Nephron (organoid): ENCODE results near the gene SORCS3.

ENCODE experiments used
- H3K27ac Mint-ChIP-seq, 3 experiments: 2 replicates each; pipeline ENCODE4 v1.8.0; 2020; ENCODE audit warnings: mixed read lengths in 3 of 3, mild to moderate bottlenecking in 2 of 3, moderate library complexity in 1 of 3
- H3K27me3 Mint-ChIP-seq: 2 replicates; pipeline ENCODE4 v1.8.0; 2021; ENCODE audit warnings: low read depth, mild to moderate bottlenecking, moderate library complexity, mixed read lengths
- H3K36me3 Mint-ChIP-seq: 2 replicates; pipeline ENCODE4 v1.8.0; 2020; ENCODE audit warnings: low read depth, mixed read lengths
- H3K4me1 Mint-ChIP-seq: 2 replicates; pipeline ENCODE4 v1.8.0; 2020; ENCODE audit warnings: mixed read lengths
- H3K4me3 Mint-ChIP-seq, 3 experiments: 2 replicates each; pipeline ENCODE4 v1.8.0; 2020; ENCODE audit warnings: mild to moderate bottlenecking in 3 of 3, mixed read lengths in 3 of 3, moderate library complexity in 2 of 3
- H3K9me3 Mint-ChIP-seq: 2 replicates; pipeline ENCODE4 v1.8.0; 2020; ENCODE audit warnings: mixed read lengths
- TF ChIP-seq, protein P1 (sequence below), 3 experiments: fragments of 200-600 bp; sonication (generic); IDR thresholded peaks; one replicate each; pipeline ENCODE4 v1.5.0; 2021; ENCODE audit warnings: antibody characterized with exemption in 3 of 3; ENCODE audit not compliant: unreplicated experiment in 3 of 3

Gene SORCS3

DNA sequence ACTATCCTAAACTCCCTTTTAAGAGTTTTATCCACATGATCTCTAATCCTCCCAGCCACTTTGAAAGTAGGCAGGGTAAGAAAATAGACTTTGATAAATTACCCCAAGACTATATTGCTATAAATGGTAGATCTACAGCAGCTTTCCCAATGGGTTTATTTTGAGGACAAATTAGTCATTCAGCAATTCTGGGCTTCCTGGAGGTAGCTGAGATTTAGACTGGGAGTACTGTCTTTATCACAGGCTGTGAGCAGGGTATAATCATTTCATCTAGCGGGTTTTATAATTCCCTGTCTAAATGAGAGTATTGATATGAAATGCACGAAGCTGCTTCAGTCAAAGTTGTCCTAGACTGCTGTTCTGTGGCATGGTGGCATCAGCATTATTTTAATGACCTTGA, 279.4 kb downstream of the SORCS3 start:
- H3K4me3 Mint-ChIP-seq: no peak overlapping the region
- H3K36me3 Mint-ChIP-seq: no peaks in the 10 kb centered on the region
- H3K4me1 Mint-ChIP-seq: no peaks in the 10 kb centered on the region
- H3K27me3 Mint-ChIP-seq: peaks cover 11% of the 10 kb centered on the region
- TF ChIP-seq, protein P1, sequence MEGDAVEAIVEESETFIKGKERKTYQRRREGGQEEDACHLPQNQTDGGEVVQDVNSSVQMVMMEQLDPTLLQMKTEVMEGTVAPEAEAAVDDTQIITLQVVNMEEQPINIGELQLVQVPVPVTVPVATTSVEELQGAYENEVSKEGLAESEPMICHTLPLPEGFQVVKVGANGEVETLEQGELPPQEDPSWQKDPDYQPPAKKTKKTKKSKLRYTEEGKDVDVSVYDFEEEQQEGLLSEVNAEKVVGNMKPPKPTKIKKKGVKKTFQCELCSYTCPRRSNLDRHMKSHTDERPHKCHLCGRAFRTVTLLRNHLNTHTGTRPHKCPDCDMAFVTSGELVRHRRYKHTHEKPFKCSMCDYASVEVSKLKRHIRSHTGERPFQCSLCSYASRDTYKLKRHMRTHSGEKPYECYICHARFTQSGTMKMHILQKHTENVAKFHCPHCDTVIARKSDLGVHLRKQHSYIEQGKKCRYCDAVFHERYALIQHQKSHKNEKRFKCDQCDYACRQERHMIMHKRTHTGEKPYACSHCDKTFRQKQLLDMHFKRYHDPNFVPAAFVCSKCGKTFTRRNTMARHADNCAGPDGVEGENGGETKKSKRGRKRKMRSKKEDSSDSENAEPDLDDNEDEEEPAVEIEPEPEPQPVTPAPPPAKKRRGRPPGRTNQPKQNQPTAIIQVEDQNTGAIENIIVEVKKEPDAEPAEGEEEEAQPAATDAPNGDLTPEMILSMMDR (IDR thresholded peaks at IDR 0.05; ENCODE audit: unreplicated experiment in 3 of 3): no peak
- H3K9me3 Mint-ChIP-seq: no peaks in the 10 kb centered on the region
- no peak overlapping the region for H3K27ac Mint-ChIP-seq

DNA sequence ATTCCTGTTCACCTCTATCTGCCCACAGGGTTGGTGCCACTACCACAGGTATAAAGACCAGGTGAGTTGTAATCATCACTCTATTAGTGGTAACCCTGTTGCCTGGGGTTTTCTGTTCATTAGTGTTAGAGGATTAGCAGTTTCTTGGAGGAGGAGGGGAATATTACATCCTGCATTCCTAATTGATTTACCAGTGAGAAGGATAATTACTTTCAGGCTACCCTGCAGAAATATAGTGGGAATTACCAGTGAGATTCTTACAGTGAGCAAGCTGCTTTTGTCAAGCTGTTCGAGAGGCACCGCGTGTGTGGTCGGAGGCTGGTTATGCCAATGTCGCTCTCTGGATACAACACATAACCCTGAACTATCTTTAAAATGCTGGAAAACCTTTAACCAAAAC, 280.7 kb downstream of the SORCS3 start:
- H3K4me1 Mint-ChIP-seq: no peaks in the 10 kb centered on the region
- H3K27me3 Mint-ChIP-seq: peaks cover 12% of the 10 kb centered on the region
- H3K36me3 Mint-ChIP-seq: no peaks in the 10 kb centered on the region
- no peaks in the 10 kb centered on the region for H3K9me3 Mint-ChIP-seq
- H3K27ac Mint-ChIP-seq: no peak overlapping the region
- no peak overlapping the region for H3K4me3 Mint-ChIP-seq
- TF ChIP-seq, protein P1 (IDR thresholded peaks at IDR 0.05; ENCODE audit: unreplicated experiment in 3 of 3): no peak

DNA sequence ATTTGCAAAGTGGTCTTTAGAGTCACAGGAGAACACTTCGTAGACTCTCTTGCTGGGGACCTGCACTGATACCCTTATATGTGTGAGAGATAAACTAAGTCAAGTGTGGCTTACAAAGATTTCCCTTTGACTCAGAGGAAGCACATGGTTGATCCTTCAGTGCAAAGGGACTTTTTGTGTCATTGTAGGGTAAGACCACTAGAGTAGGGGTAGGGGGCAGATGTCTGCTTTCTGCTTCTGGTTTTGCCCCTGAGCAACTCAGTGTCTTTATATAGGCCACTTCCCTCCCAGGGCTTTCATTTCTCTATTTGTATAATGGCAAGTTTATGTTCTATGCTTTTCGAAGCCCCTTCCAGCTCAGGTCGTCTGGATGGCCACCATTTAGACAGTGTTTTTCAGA, 281.7 kb downstream of the SORCS3 start:
- no peaks in the 10 kb centered on the region for H3K4me1 Mint-ChIP-seq
- TF ChIP-seq, protein P1 (IDR thresholded peaks at IDR 0.05; ENCODE audit: unreplicated experiment in 3 of 3): no peak
- H3K27ac Mint-ChIP-seq: no peak overlapping the region
- peaks cover 18% of the 10 kb centered on the region for H3K27me3 Mint-ChIP-seq
- H3K9me3 Mint-ChIP-seq: no peaks in the 10 kb centered on the region
- no peak overlapping the region for H3K4me3 Mint-ChIP-seq
- no peaks in the 10 kb centered on the region for H3K36me3 Mint-ChIP-seq

DNA sequence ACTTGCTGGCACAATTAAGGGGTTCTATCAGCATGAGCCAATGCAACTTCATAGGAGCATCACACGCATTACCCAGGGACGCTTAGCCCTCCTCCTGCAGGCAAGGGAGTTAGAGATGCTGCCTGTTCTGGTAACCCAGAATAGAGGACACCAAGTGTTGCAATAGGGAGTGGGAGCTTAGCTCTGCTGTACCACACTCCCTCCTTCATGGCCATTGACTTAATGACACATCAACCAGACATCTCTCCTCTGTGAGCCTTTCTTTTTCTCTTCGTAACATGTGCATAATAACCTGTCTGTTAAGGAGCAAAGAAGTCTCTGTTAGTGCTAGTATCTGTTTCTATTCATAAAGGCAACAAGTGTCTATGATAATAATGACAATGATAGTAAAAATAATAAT, 282.4 kb downstream of the SORCS3 start:
- Mint-ChIP-seq H3K27me3 (peaks cover 18% of the 10 kb centered on the region), H3K36me3 (no peaks in the 10 kb centered on the region), H3K4me3 (no peak overlapping the region), H3K4me1 (no peaks in the 10 kb centered on the region), H3K27ac (no peak overlapping the region), H3K9me3 (no peaks in the 10 kb centered on the region)
- TF ChIP-seq, protein P1 (IDR thresholded peaks at IDR 0.05; ENCODE audit: unreplicated experiment in 3 of 3): no peak

DNA sequence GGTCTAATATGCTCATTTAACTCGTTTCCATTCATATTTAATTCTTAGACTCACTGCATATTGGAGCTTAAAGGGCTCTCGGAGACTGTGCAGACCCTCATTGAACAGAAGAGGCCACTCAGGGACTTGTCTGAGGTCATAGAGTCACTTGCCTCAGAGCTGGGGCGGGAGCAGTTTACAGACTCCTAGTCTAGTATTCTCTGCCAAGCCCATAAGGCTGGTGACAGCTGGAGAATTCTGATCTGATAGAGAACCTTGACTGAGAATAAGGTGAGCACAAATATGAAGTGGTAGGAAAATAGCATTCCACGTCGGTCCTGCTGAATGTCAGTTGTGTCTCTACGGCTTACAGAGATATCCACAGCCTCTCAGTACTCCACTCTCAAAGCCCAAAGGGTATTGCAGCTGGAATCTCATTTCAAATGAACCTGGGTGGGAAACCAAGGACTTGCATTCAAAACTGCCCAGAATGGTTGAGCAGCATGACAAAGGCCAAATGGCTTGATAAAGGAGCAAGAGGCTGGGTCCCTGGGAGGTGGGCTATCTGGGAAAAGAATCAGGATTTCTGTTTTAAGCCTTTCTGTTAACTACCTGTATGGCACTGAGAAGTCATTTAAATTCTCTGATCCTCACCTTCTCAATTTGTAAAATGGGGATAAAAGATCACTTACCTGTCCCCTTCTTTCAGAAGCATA, 283.2 kb downstream of the SORCS3 start:
- Mint-ChIP-seq H3K4me1 (no peaks in the 10 kb centered on the region), H3K27ac (no peak overlapping the region), H3K27me3 (peaks cover 18% of the 10 kb centered on the region), H3K9me3 (no peaks in the 10 kb centered on the region), H3K36me3 (no peaks in the 10 kb centered on the region), H3K4me3 (no peak overlapping the region)
- TF ChIP-seq, protein P1 (IDR thresholded peaks at IDR 0.05; ENCODE audit: unreplicated experiment in 3 of 3): no peak

DNA sequence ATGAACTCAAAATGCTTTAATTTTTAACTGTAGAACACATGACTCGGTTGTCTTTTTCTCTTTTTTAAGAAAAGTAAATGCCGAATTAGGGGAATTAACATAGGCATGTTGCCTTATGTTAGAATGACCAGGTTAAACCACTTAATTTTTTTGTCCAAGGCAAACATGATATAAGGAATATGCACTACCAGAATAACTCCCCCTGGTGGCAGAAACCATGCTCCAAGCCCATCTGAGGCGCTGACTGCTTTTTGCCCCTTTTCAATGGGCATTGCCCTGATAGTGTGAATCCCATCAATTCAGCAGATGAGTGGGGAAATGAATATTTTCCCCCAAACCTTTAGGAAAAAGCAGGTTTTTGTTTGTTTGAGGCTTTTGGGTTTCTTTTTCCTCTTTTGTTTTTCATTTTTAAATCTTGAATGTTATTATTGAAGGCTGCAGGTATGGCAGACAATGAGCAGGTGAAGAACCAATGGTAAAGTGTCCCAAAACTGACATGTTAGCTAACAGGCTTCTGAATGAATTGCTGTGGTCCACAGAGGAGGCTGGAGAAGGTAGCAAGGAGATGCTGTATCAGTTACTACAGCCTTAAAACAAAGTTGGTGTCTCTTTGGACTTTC, 284.3 kb downstream of the SORCS3 start:
- H3K36me3 Mint-ChIP-seq: no peaks in the 10 kb centered on the region
- H3K4me3 Mint-ChIP-seq: no peak overlapping the region
- no peaks in the 10 kb centered on the region for H3K4me1 Mint-ChIP-seq
- no peaks in the 10 kb centered on the region for H3K9me3 Mint-ChIP-seq
- H3K27me3 Mint-ChIP-seq: peaks cover 18% of the 10 kb centered on the region
- no peak overlapping the region for H3K27ac Mint-ChIP-seq
- TF ChIP-seq, protein P1 (IDR thresholded peaks at IDR 0.05; ENCODE audit: unreplicated experiment in 3 of 3): peak; percentile 68 to 70 (median 70)
